Panc1 (cell line): ENCODE results near the gene CYP2J2. TPM values are rescaled to one million over a fixed set of nuclear protein-coding genes. Genes with fewer than 3 reads are reported as not detected.
"Not testable (repeated sequence)": the region's sequence is repeated elsewhere in the genome, so short reads cannot be mapped to it uniquely, and the experiment has no call there.

Source experiments
- ATAC-seq: fragments of 200-7000 bp; cut with Tn5 transposase; 2 replicates; pipeline ENCODE4 v1.9.1; 2020; ENCODE audit warnings: mild to moderate bottlenecking, moderate library complexity
- BruUV-seq: library from RNA; stranded (reverse); fragments of 400-500 nt; replicated peaks from 2 replicates; lab custom pipeline; 2021; lab: Mats Ljungman, UMichigan
- CTCF ChIA-PET: fragments of 300-600 bp; sonication (Branson Sonifier 250); formaldehyde crosslinking; loops from one replicate; lab custom pipeline; 2022; ENCODE audit warnings: antibody characterized with exemption; lab: Charles Lee
- POLR2A ChIA-PET: fragments of 300-600 bp; sonication (Branson Sonifier 250); formaldehyde crosslinking; loops from one replicate; lab custom pipeline; 2022; ENCODE audit warnings: antibody characterized with exemption; lab: Charles Lee
- DNase-seq: peaks from one replicate; pipeline ENCODE4 v3.0.0-alpha.2; 2010; ENCODE audit warnings: low read depth, low spot score
- H3K27ac ChIP-seq: 2 replicates; pipeline ENCODE4 v1.5.1; 2011; ENCODE audit warnings: mild to moderate bottlenecking, low read length, inconsistent platforms
- H3K27me3 ChIP-seq: fragments of 200-500 bp; sonication (Bioruptor generic); 2 replicates; pipeline ENCODE4 v1.6.0; 2014; ENCODE audit warnings: low read length, inconsistent platforms; ENCODE audit not compliant: control insufficient read depth, insufficient read depth
- H3K36me3 ChIP-seq: fragments of 200-500 bp; sonication (Bioruptor generic); 2 replicates; pipeline ENCODE4 v1.5.1; 2014; ENCODE audit warnings: inconsistent platforms, mild to moderate bottlenecking, low read length, moderate library complexity; ENCODE audit not compliant: control insufficient read depth, insufficient read depth
- H3K4me1 ChIP-seq: 2 replicates; pipeline ENCODE4 v1.5.1; 2011; ENCODE audit warnings: inconsistent platforms, mild to moderate bottlenecking, low read length, moderate library complexity; ENCODE audit not compliant: control insufficient read depth, insufficient read depth
- H3K4me3 ChIP-seq, 2 experiments: 2 replicates each; pipeline ENCODE4 v1.5.1; 2011 to 2012; ENCODE audit warnings: low read depth in 2 of 2, low read length in 2 of 2, mild to moderate bottlenecking in 2 of 2, inconsistent platforms in 1 of 2, moderate library complexity in 1 of 2
- H3K9me3 ChIP-seq: fragments of 200-500 bp; sonication (Bioruptor generic); 2 replicates; pipeline ENCODE4 v1.5.1; 2014; ENCODE audit warnings: low read depth, mild to moderate bottlenecking, inconsistent platforms, low read length, moderate library complexity; ENCODE audit not compliant: control insufficient read depth, insufficient read depth
- SIN3A ChIP-seq: IDR thresholded peaks from 2 replicates; pipeline ENCODE4 v1.6.1; 2012; ENCODE audit warnings: low read depth, mild to moderate bottlenecking, low read length, moderate library complexity, borderline replicate concordance; ENCODE audit not compliant: insufficient read depth
- TCF7L2 ChIP-seq: IDR thresholded peaks from 2 replicates; pipeline ENCODE4 v1.6.1; 2011; ENCODE audit warnings: mild to moderate bottlenecking, low read depth, low read length, inconsistent platforms
- in situ Hi-C: cut with HindIII; loops from 2 replicates; pipeline ENCODE4 v1.10.0; 2016; ENCODE audit warnings: low sequenced_read_pairs, low pct_unique_long_range_greater_than_20kb
- intact Hi-C: fragments of 100-400 bp; cut with micrococcal nuclease; formaldehyde crosslinking; loops from one replicate; pipeline ENCODE4 v1.10.0; 2022; ENCODE audit not compliant: unreplicated experiment
- total RNA-seq: library from RNA; stranded (reverse); gene quantifications from one replicate; pipeline ENCODE4 v1.2.1, GENCODE V29; 2021; ENCODE audit not compliant: unreplicated experiment
- TF ChIP-seq, protein P1 (sequence below): fragments of 450-650 bp; IDR thresholded peaks from 2 replicates; pipeline ENCODE4 v1.5.1; 2017; ENCODE audit warnings: mild to moderate bottlenecking

Gene CYP2J2
- total RNA-seq, 1 experiment from 2014 or later: not detected

DNA sequence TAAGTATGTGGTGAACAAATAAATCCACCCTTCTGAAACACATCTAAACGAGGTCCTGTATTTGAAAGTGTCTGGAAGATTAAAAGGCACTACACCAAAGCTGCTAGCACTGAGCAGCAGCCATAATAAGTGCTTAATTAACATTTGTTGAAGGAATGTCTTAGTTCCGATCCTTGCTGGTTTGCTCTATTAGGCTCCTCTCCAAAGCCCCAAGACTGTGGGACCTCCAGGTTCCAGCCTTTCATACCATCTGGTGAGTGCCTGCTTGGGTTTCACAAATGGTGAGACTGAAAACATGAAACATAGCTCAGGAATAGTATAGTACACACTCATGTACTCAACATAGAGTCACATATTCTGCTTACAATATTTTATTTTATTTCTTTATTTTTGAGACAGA, 640 bp upstream of the CYP2J2 start:
- TF ChIP-seq SIN3A (no peak), TCF7L2 (no peak)
- TF ChIP-seq, protein P1, sequence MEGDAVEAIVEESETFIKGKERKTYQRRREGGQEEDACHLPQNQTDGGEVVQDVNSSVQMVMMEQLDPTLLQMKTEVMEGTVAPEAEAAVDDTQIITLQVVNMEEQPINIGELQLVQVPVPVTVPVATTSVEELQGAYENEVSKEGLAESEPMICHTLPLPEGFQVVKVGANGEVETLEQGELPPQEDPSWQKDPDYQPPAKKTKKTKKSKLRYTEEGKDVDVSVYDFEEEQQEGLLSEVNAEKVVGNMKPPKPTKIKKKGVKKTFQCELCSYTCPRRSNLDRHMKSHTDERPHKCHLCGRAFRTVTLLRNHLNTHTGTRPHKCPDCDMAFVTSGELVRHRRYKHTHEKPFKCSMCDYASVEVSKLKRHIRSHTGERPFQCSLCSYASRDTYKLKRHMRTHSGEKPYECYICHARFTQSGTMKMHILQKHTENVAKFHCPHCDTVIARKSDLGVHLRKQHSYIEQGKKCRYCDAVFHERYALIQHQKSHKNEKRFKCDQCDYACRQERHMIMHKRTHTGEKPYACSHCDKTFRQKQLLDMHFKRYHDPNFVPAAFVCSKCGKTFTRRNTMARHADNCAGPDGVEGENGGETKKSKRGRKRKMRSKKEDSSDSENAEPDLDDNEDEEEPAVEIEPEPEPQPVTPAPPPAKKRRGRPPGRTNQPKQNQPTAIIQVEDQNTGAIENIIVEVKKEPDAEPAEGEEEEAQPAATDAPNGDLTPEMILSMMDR: no peak
- no peak for DNase-seq
- Histone ChIP-seq H3K27ac (no peak overlapping the region), H3K36me3 (no peaks in the 10 kb centered on the region; the same call in 1 of the 2 replicates), H3K4me3 (no peak overlapping the region; a peak in 1 of 4 replicates), H3K27me3 (peaks cover 37% of the 10 kb centered on the region), H3K4me1 (peaks cover 3% of the 10 kb centered on the region; the same call in 1 of the 2 replicates), H3K9me3 (peaks cover 5% of the 10 kb centered on the region; the same call in 1 of the 2 replicates)
- intact Hi-C loops: no loop called here
- ATAC-seq: no peak
- POLR2A ChIA-PET: no interaction called here
- BruUV-seq: no TSS peak
- in situ Hi-C loops: no loop called here
- CTCF ChIA-PET: no interaction called here

DNA sequence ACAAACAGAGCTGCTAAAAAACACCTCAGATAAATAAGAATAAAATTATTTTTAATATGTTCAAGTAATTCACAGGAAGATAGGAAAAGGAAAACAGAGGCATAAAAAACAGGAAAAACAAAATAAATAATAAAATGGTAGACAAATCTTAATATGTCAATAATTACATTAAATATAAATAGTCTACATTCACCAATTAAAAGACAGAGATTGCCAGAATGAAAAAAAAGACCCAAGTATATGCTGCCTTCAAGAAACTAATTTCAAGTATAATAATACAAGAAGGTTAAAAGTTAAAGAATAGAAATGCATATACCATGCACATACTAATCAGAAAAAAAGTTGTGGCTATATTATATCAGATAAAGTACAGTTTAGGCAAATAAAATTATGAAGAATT, 1.9 kb downstream of the CYP2J2 start:
- Histone ChIP-seq H3K9me3 (peaks cover 5% of the 10 kb centered on the region; the same call in 1 of the 2 replicates), H3K27me3 (peaks cover 23% of the 10 kb centered on the region), H3K4me1 (peaks cover 3% of the 10 kb centered on the region; the same call in 1 of the 2 replicates), H3K36me3 (no peaks in the 10 kb centered on the region), H3K4me3 (no peak overlapping the region), H3K27ac (no peak overlapping the region)
- no TSS peak for BruUV-seq
- intact Hi-C loops (no loop called here), in situ Hi-C loops (no loop called here)
- TF ChIP-seq TCF7L2: no peak
- POLR2A ChIA-PET: no interaction called here
- CTCF ChIA-PET: no interaction called here
- ATAC-seq: no peak
- no peak for DNase-seq

DNA sequence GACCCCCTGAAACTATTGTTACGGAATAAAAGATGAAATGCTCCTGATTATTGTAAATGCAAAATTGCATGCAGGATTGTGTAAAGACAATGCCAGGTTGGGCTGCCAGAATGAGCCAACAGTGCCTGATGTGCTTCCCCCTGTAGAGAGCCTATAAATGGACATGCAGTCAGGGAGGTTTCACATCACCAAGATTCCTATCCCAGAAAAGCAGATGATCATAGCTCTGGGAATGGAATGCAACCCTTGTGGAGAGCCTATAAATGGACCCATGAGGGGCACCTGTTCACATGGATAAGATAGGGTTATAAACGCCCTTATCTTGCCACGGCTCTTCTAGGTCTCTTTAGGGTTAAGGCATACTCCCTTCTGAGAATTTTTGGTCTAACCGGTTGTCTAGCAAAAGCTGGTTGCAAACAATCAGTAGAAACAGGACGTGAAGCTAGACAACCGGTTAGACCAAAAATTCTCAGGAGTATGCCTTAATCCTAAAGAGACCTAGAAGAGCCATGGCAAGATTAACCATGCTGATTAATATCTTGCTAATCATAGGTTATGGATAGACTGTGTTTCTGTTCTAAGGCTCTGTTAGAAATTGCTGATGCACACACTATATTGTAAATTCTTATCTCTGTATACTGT, 5.2 kb downstream of the CYP2J2 start:
- H3K27me3 ChIP-seq, DNase-seq, H3K36me3 ChIP-seq, intact Hi-C loops, POLR2A ChIA-PET, CTCF ChIA-PET, H3K4me1 ChIP-seq, H3K9me3 ChIP-seq, BruUV-seq, H3K27ac ChIP-seq, ATAC-seq, in situ Hi-C loops, H3K4me3 ChIP-seq: not testable (repeated sequence)

DNA sequence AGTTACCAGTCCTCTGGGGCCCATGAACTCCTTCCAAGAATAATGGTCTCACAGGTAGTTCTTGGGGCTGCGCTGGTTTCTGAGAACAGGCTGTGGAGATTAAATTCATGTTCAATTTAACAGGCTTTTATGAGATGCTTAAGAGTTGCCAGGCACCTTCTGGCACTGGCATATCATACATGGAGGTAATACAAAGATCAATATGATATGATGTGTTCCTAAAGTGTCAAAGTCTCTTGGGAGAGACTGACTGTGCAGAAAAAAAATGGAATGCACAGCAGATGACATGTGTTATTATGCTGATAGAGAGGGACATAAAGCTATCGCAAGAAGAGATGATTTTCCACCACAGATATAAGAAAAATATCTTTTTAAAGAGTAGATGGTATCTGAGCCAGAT, 6.8 kb downstream of the CYP2J2 start:
- TF ChIP-seq TCF7L2: no peak
- TF ChIP-seq, protein P1: no peak
- POLR2A ChIA-PET: no interaction called here
- ATAC-seq: no peak

More for the DNA sequence above, 6.8 kb downstream of the CYP2J2 start:
- H3K9me3 ChIP-seq: no peaks in the 10 kb centered on the region
- no peaks in the 10 kb centered on the region for H3K36me3 ChIP-seq
- CTCF ChIA-PET: no interaction called here
- no peaks in the 10 kb centered on the region for H3K27me3 ChIP-seq
- H3K27ac ChIP-seq: no peak overlapping the region
- intact Hi-C loops (no loop called here), in situ Hi-C loops (no loop called here)
- BruUV-seq: no TSS peak
- DNase-seq: no peak
- H3K4me3 ChIP-seq: no peak overlapping the region
- no peaks in the 10 kb centered on the region for H3K4me1 ChIP-seq
